ENCODE measurements around the gene TEK. TPM values are rescaled to one million over a fixed set of nuclear protein-coding genes. Genes with fewer than 3 reads are reported as not detected.

TEK gene
- total RNA-seq, 1 donor from 2014 or later, result not detected

DNA sequence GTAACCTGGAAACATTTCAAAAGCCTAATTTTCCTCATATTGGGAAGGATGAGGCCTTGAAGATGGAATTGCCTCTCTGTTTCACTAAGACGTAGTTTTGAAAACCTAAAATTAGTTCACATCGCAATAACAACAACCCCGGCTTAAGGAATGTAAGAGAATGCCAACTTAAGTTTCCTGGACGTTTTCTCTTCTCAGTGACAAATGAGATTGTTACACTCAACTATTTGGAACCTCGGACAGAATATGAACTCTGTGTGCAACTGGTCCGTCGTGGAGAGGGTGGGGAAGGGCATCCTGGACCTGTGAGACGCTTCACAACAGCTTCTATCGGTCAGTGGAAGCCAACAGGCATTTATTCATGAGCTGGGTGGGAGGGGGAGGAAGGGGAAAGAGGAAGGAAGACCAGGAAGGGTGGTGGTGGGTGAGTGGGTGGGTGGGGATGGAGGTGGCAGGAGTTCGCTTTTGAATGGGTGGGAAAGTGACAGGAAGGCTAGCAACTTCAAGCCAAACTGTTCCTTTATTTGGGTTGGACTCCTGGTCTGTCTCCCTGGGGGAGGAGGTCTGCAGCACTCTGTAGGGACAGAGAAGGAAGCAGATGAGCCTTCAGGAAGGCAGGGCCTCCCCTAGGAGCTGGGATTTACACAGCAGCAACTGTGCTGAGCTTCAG is 83.4 kb downstream of the TEK start:
- H3K9me3 Mint-ChIP-seq, result no peaks in the 10 kb centered on the region
- peaks cover 2% of the 10 kb centered on the region for H3K27me3 Mint-ChIP-seq (ENCODE audit: insufficient read depth)
- H3K36me3 Mint-ChIP-seq (ENCODE audit: low read depth), result no peaks in the 10 kb centered on the region
- intact Hi-C loops (cut with micrococcal nuclease), result no loop called here
- peaks cover 7% of the 10 kb centered on the region for H3K4me1 Mint-ChIP-seq (ENCODE audit: low read depth)
- no peak overlapping the region for H3K4me3 Mint-ChIP-seq
- no peak for DNase-seq (ENCODE audit: low spot score)
- no peak overlapping the region for H3K27ac Mint-ChIP-seq

DNA sequence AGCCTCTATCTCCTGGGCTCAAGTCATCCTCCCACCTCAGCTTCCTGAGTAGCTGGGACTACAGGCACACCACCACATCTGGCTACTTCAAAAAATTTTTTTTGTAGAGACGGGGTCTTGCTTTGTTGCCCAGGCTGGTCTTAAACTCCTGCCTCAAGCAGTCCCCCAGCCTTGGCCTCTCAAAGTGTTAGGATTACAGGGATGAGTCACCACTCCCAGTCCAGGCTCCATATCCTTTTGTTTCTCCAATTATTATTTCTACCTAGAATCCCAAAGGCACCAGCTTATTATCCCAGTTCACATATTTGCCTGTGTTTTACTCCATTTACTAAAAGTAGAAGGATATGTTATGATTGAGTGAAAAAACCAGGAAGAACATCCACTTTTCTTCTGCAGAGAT is 84.9 kb downstream of the TEK start:
- Mint-ChIP-seq H3K27me3 (ENCODE audit: insufficient read depth) (no peaks in the 10 kb centered on the region), H3K27ac (no peak overlapping the region), H3K9me3 (no peaks in the 10 kb centered on the region), H3K36me3 (ENCODE audit: low read depth) (no peaks in the 10 kb centered on the region), H3K4me3 (no peak overlapping the region), H3K4me1 (ENCODE audit: low read depth) (peaks cover 7% of the 10 kb centered on the region)
- DNase-seq (ENCODE audit: low spot score), result no peak
- intact Hi-C loops (cut with micrococcal nuclease), result no loop called here

- no peaks in the 10 kb centered on the region for H3K36me3 Mint-ChIP-seq (ENCODE audit: low read depth)
- H3K4me1 Mint-ChIP-seq (ENCODE audit: low read depth), result peaks cover 7% of the 10 kb centered on the region
- no peak for DNase-seq (ENCODE audit: low spot score)
- intact Hi-C loops (cut with micrococcal nuclease), result no loop called here
- no peak overlapping the region for H3K4me3 Mint-ChIP-seq
- H3K27me3 Mint-ChIP-seq (ENCODE audit: insufficient read depth), result no peaks in the 10 kb centered on the region
- H3K9me3 Mint-ChIP-seq, result no peaks in the 10 kb centered on the region
- H3K27ac Mint-ChIP-seq, result no peak overlapping the region
Observed at GRCh38 chr9:27194401-27195091, 85.5 kb downstream of the TEK start.

GRCh38 chr9:27195191-27195590 is 86.2 kb downstream of the TEK start:
- H3K4me3 Mint-ChIP-seq, result no peak overlapping the region
- H3K36me3 Mint-ChIP-seq (ENCODE audit: low read depth), result no peaks in the 10 kb centered on the region
- no peak for DNase-seq (ENCODE audit: low spot score)
- H3K9me3 Mint-ChIP-seq, result no peaks in the 10 kb centered on the region
- H3K4me1 Mint-ChIP-seq (ENCODE audit: low read depth), result peaks cover 7% of the 10 kb centered on the region
- H3K27me3 Mint-ChIP-seq (ENCODE audit: insufficient read depth), result peaks cover under 1% of the 10 kb centered on the region
- intact Hi-C loops (cut with micrococcal nuclease), result no loop called here
- no peak overlapping the region for H3K27ac Mint-ChIP-seq

GRCh38 chr9:27196383-27196782 is 87.4 kb downstream of the TEK start:
- H3K27ac Mint-ChIP-seq, result no peak overlapping the region
- H3K36me3 Mint-ChIP-seq (ENCODE audit: low read depth), result no peaks in the 10 kb centered on the region
- no peak overlapping the region for H3K4me3 Mint-ChIP-seq
- H3K4me1 Mint-ChIP-seq (ENCODE audit: low read depth), result peaks cover 7% of the 10 kb centered on the region
- no peak for DNase-seq (ENCODE audit: low spot score)
- no peaks in the 10 kb centered on the region for H3K9me3 Mint-ChIP-seq
- intact Hi-C loops (cut with micrococcal nuclease), result no loop called here
- peaks cover 2% of the 10 kb centered on the region for H3K27me3 Mint-ChIP-seq (ENCODE audit: insufficient read depth)

DNA sequence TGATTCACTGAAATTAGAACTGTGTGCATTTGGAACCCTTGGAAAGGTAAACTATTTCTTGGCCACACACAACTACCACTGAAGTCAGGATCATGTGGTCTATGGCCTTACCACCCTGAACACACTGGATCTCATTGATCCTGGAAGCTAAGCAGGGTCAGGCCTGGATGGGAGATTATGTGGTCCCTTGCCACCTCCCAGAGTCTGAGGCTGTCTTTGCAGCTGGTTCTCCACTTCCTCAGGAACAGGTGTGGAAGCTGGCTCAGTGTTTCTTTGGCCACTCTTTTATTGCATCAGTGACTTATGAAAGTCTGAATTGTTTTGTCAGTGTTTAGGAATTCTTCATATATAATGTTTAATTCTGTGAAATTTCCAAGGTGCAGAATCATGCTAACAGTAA is 89.2 kb downstream of the TEK start:
- Mint-ChIP-seq H3K4me3 (no peak overlapping the region), H3K36me3 (ENCODE audit: low read depth) (no peaks in the 10 kb centered on the region), H3K9me3 (no peaks in the 10 kb centered on the region), H3K27ac (no peak overlapping the region), H3K27me3 (ENCODE audit: insufficient read depth) (peaks cover 4% of the 10 kb centered on the region), H3K4me1 (ENCODE audit: low read depth) (peaks cover 7% of the 10 kb centered on the region)
- DNase-seq (ENCODE audit: low spot score), result no peak
- intact Hi-C loops (cut with micrococcal nuclease), result no loop called here

DNA sequence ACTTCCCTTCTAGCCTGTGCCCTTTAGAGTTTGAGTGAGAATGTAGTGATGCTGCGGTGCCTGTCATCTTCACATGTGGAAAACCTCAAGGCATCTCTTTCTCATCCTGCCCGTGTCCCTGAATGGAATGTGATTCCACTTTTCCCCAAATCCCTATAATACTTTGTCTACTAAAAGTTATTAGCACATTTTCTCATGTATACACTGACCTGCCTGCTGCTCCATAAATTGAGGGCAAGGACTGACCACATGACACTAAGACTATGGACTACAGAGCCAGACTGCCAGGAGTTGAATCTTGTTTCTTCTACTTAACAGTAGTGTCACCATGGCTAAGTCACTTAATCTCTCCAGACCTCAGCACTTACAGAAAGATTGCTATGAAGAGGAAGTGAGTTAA is 93.0 kb downstream of the TEK start:
- no peak overlapping the region for H3K27ac Mint-ChIP-seq
- intact Hi-C loops (cut with micrococcal nuclease), result no loop called here
- H3K4me3 Mint-ChIP-seq, result no peak overlapping the region
- H3K36me3 Mint-ChIP-seq (ENCODE audit: low read depth), result no peaks in the 10 kb centered on the region
- H3K27me3 Mint-ChIP-seq (ENCODE audit: insufficient read depth), result peaks cover 4% of the 10 kb centered on the region
- H3K4me1 Mint-ChIP-seq (ENCODE audit: low read depth), result no peaks in the 10 kb centered on the region
- no peaks in the 10 kb centered on the region for H3K9me3 Mint-ChIP-seq
- DNase-seq (ENCODE audit: low spot score), result no peak

DNA sequence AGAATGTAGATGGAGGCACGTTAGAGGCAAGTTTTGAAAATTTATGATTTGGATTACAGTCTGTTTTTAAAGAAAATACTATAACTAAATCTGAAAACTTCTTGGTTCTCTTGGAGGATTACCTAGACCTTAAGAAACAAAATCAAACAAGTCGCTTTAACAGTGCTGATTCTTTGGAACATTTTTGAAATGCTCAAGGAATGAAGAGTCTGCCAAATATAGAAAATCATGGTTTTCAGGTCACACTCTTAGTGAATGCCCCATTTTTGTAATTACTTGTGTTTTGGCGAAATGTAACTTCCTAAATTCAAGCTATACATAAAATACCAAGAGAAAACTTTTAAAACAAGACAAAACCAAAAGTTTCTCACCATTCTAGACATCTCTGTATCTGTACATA is 94.8 kb downstream of the TEK start:
- Mint-ChIP-seq H3K36me3 (ENCODE audit: low read depth) (no peaks in the 10 kb centered on the region), H3K4me1 (ENCODE audit: low read depth) (no peaks in the 10 kb centered on the region)

GRCh38 chr9:27204578-27204977 is 95.6 kb downstream of the TEK start:
- Mint-ChIP-seq H3K4me1 (ENCODE audit: low read depth) (no peaks in the 10 kb centered on the region), H3K27ac (no peak overlapping the region), H3K36me3 (ENCODE audit: low read depth) (no peaks in the 10 kb centered on the region), H3K9me3 (no peaks in the 10 kb centered on the region), H3K27me3 (ENCODE audit: insufficient read depth) (peaks cover 7% of the 10 kb centered on the region), H3K4me3 (no peak overlapping the region)
- intact Hi-C loops (cut with micrococcal nuclease), result no loop called here
- no peak for DNase-seq (ENCODE audit: low spot score)

More for the DNA sequence above, 94.8 kb downstream of the TEK start:
- intact Hi-C loops (cut with micrococcal nuclease), result no loop called here
- Mint-ChIP-seq H3K4me3 (no peak overlapping the region), H3K9me3 (no peaks in the 10 kb centered on the region), H3K27ac (no peak overlapping the region), H3K27me3 (ENCODE audit: insufficient read depth) (peaks cover 7% of the 10 kb centered on the region)
- no peak for DNase-seq (ENCODE audit: low spot score)

DNA sequence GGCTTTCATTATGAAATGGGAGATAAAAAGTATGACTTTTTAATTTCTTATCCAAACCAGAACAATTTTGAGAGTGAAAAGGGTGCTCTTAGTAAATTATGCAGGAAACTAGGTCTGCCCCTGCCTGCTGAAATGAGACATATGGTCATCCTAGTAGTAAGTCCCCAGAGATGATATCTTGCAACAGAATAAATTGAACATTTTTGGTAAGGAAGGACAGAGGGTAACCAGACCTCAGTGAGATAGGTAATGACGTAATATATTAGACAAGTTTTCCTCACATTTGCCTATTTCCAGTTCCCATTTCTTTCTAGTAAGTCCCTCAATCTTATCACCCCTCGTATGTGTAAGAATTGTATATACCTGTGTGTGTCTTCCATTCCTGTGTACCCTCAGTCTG is 96.2 kb downstream of the TEK start:
- intact Hi-C loops (cut with micrococcal nuclease), result no loop called here
- no peaks in the 10 kb centered on the region for H3K36me3 Mint-ChIP-seq (ENCODE audit: low read depth)
- H3K9me3 Mint-ChIP-seq, result no peaks in the 10 kb centered on the region
- no peak for DNase-seq (ENCODE audit: low spot score)
- H3K4me1 Mint-ChIP-seq (ENCODE audit: low read depth), result no peaks in the 10 kb centered on the region
- H3K27ac Mint-ChIP-seq, result no peak overlapping the region
- H3K4me3 Mint-ChIP-seq, result no peak overlapping the region
- peaks cover 6% of the 10 kb centered on the region for H3K27me3 Mint-ChIP-seq (ENCODE audit: insufficient read depth)

GRCh38 chr9:27206041-27206440 is 97.0 kb downstream of the TEK start:
- peaks cover 5% of the 10 kb centered on the region for H3K27me3 Mint-ChIP-seq (ENCODE audit: insufficient read depth)
- H3K9me3 Mint-ChIP-seq, result no peaks in the 10 kb centered on the region
- H3K27ac Mint-ChIP-seq, result no peak overlapping the region
- intact Hi-C loops (cut with micrococcal nuclease), result no loop called here
- DNase-seq (ENCODE audit: low spot score), result no peak
- no peaks in the 10 kb centered on the region for H3K4me1 Mint-ChIP-seq (ENCODE audit: low read depth)
- H3K4me3 Mint-ChIP-seq, result no peak overlapping the region
- no peaks in the 10 kb centered on the region for H3K36me3 Mint-ChIP-seq (ENCODE audit: low read depth)

DNA sequence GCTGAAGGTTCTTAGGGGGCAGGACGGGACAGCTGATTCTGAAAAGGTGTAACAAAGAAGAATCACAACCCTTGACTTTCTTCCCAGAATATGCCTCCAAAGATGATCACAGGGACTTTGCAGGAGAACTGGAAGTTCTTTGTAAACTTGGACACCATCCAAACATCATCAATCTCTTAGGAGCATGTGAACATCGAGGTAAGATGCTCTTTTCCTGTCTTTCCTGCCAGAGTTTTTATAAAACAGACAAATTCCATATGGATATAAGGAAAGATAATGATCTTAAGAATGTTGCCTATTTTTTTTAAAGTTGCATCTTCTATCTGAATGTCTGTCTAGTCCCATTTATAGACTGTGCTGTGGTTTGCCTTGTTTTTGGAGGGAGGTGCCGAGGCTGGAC is 100.0 kb downstream of the TEK start:
- Mint-ChIP-seq H3K27me3 (ENCODE audit: insufficient read depth) (peaks cover 5% of the 10 kb centered on the region), H3K27ac (no peak overlapping the region), H3K36me3 (ENCODE audit: low read depth) (no peaks in the 10 kb centered on the region), H3K4me3 (no peak overlapping the region), H3K4me1 (ENCODE audit: low read depth) (no peaks in the 10 kb centered on the region), H3K9me3 (no peaks in the 10 kb centered on the region)
- DNase-seq (ENCODE audit: low spot score), result no peak
- intact Hi-C loops (cut with micrococcal nuclease), result no loop called here

DNA sequence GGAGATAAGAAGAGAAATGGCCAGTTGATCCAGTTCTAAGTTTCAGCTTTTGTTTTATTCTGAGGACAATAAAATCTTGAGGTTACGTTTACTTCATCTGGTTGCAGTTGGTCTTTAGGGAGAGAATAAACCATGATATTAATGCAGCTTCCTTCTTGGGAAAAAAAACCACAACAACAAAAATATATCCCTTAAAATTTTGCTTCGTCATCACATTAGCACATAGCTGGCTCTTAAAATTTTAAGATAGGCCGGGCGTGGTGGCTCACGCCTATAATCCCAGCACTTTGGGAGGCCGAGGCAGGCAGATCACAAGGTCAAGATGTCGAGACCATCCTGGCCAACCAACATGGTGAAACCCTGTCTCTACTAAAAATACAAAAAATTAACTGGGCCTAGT is 101.6 kb downstream of the TEK start:
- no peaks in the 10 kb centered on the region for H3K4me1 Mint-ChIP-seq (ENCODE audit: low read depth)
- no peak overlapping the region for H3K4me3 Mint-ChIP-seq
- H3K9me3 Mint-ChIP-seq, result no peaks in the 10 kb centered on the region
- DNase-seq (ENCODE audit: low spot score), result no peak
- intact Hi-C loops (cut with micrococcal nuclease), result no loop called here
- H3K36me3 Mint-ChIP-seq (ENCODE audit: low read depth), result no peaks in the 10 kb centered on the region
- no peak overlapping the region for H3K27ac Mint-ChIP-seq
- H3K27me3 Mint-ChIP-seq (ENCODE audit: insufficient read depth), result peaks cover 5% of the 10 kb centered on the region

GRCh38 chr9:27212191-27212590 is 103.2 kb downstream of the TEK start:
- no peak overlapping the region for H3K4me3 Mint-ChIP-seq
- intact Hi-C loops (cut with micrococcal nuclease), result no loop called here
- H3K9me3 Mint-ChIP-seq, result no peaks in the 10 kb centered on the region
- peaks cover 5% of the 10 kb centered on the region for H3K27me3 Mint-ChIP-seq (ENCODE audit: insufficient read depth)
- no peaks in the 10 kb centered on the region for H3K4me1 Mint-ChIP-seq (ENCODE audit: low read depth)
- no peak for DNase-seq (ENCODE audit: low spot score)
- H3K36me3 Mint-ChIP-seq (ENCODE audit: low read depth), result no peaks in the 10 kb centered on the region
- no peak overlapping the region for H3K27ac Mint-ChIP-seq
